GM18907 (cell line): ENCODE results near the gene ARHGEF1.
A peak's percentile ranks its signal among the peaks of the same experiment; 100 is the strongest.
"Not testable (repeated sequence)": the region's sequence is repeated elsewhere in the genome, so short reads cannot be mapped to it uniquely, and the experiment has no call there.

Experiments used
- ATAC-seq: cut with Tn5 transposase; IDR thresholded peaks from one replicate; pipeline ENCODE4 v1.9.1; 2021; ENCODE audit warnings: mild to moderate bottlenecking, moderate library complexity; ENCODE audit not compliant: unreplicated experiment

The ARHGEF1 gene

DNA sequence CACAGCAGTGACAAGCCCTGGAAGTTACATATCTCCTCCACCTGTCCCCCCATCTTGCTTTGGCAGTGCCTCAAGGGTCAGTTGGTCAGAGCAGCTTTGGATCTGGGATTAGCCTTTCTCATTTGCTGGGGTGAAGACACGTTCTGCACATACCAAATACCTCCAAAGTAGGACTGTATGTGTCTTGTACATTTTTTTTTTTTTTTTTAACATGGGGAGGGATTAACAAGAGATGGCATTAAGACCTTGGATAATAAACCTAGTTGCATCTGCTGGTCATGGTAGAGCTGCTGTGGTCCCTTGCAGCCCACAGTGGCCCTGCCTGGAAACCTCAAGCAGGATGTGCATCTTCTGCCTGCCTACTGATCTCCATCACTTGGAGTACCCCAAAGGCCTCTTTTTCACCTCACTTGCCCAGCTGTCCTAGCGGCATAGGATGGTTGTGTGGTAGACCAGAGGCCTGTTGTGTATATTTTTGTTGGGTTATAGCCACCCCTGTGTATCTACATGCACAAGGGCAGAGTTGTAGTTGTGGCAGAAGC lies 20.5 kb upstream of the ARHGEF1 start:
- no peak for ATAC-seq

GRCh38 chr19:41863209-41863931 lies 19.6 kb upstream of the ARHGEF1 start:
- ATAC-seq = no peak

GRCh38 chr19:41864374-41864773 lies 18.6 kb upstream of the ARHGEF1 start:
- no peak for ATAC-seq

DNA sequence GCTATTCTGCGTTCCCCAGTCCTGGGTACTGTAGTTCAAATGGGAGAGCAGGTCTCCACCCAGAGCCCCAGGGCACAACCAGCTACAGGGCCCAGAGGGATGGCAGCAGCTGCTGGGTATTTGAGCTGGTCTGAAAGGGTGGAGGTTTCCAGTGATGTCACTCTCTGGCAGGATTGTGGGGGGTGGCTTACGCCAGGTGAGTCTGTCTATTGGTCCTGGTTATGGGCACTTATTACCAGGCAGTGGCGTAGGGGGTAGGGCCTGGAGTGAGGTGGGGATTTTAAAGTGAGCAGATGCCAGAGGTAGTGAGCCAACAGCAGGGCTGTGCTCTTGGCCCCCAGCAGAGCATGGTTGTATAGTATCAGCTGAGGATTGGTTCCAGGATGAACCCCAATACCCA lies 16.7 kb upstream of the ARHGEF1 start:
- ATAC-seq = no peak

GRCh38 chr19:41868120-41868988 lies 14.6 kb upstream of the ARHGEF1 start:
- no peak for ATAC-seq

DNA sequence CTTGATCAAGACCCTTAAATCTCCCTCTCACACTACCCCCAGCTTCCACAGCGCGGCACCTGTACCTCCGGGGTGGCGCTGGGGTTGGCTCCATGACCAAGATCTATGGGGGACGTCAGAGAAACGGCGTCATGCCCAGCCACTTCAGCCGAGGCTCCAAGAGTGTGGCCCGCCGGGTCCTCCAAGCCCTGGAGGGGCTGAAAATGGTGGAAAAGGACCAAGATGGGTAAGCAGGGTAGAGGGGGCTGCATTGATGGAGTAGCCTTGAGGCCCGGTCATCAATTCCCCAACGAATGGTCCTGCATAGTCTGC lies 14.0 kb upstream of the ARHGEF1 start:
- no peak for ATAC-seq

DNA sequence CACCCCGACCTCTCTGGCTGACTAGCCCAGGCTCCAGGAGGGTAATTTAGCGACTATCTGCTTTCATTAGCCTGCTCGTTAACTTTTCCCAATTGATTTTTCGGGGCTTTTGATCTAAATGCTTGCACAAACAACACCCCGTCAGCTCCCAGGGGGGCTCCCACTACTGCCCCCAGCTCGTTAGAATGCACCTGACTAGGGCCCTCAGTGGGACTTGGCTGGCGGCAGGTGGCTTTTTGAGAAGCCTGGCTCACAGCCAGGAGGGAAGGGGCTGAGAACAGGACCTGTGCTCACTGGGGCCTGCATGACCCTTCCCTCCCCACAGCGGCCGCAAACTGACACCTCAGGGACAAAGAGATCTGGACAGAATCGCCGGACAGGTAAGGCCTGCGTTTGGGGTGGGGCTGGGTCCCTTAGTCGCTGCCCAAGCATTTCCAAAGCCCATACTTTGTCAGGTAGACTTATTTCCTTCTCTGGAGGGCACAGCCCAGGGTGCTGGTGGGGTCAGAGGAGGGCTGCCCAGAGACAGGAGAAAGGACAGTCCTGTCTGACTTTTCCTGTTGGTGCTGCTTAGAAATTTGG lies 13.5 kb upstream of the ARHGEF1 start:
- ATAC-seq = no peak

DNA sequence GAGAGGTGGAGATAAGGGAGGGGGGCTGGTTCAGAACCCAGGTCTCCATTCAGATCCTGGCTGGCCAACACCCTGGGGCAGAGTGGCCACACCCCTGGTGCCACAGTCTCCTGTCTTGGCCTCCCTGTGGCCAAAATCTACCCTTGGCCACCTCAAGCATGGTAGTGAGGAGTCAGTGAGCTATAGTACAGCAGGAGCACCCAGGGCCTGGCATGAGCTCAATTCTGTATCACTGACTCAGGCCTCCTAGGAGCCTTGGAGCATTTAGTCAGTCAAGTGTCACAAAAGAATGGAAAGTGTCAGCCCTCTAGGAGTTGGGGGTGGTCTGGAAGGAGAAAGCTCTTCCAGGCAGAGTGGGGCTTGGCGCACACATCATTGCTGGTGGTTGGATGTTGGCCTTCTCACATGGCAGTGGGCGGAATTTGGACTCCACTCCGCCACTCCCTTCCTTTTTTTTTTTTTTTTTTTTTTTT lies 12.5 kb upstream of the ARHGEF1 start:
- ATAC-seq = no peak

- ATAC-seq = peak; percentile 57
These were observed 11.2 kb upstream of the ARHGEF1 start for GRCh38 chr19:41871573-41872383.

DNA sequence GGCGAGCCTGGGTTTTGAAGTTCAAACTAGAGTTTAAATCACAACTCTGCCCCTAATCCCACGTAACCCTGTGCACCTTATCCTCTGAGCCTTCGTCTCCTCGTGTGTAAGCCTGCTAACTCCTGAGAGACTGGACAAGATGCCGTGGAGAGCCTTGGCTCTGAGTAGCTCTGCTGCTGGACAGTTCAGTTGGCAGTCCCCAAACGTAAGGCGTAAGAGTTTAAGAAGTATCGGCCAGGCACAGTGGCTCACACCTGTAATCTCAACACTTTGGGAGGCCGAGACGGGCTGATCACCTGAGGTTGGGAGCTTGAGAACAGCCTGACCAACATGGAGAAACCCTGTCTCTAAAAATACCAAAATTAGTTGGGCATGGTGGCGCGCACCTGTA lies 10.6 kb upstream of the ARHGEF1 start:
- no peak for ATAC-seq

DNA sequence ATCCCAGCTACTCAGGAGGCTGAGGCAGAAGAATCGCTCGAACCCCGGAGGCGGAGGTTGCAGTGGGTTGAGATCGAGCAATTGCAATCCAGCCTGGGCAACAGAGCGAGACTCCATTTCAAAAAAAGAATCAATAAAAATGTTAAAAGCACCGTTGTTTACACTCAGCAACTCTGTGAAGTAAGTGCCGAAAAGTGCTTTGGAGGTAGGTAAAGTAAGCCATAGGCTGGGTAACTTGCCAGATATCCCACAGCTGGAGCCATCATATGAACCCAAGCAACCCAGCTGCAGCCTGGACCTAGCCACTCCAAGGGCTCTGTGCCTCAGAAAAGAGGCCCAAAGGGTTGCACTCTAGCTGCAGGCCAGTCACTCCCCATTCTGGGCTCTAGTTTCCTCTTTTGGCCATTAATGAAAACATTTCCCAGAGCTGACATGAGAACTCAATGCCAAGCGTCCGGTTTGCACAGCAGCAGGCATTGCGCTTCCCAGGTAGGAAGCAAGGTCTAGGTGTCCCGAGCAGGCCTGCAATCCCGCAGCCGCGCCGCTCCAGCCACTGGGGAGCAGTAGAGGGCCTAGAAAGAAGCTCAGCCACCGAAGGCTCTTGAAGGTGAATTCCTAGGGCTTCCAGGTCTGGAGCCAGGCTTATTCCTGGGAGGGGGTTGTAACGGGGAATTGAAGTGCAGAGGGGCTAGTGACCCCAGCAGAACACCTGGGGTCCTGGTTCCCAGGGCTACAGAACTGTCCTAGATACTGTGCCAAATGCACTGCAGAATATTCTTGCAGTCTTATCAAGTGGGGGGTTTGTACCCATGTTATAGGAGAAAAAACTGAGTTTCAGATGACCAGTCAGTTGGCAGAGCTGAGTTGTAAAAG lies 10.0 kb upstream of the ARHGEF1 start:
- no peak for ATAC-seq

DNA sequence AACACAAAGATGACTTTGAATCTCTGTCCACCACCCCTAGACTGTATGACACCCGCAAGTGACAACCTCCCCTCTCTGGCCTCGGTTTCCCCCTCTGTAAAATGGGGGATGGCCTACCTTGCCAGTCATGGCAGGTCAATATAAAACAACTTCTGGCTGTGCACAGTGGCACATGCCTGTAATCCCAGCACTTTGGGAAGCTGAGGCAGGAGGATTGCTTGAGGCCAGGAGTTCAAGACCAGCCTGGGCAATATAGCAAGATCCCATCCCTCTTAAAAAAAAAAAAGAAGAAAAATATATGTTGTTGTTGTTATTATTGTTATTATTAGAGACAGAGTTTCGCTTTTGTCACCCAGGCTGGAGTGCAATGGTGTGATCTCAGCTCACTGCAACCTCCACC lies 7.0 kb upstream of the ARHGEF1 start:
- not testable (repeated sequence) for ATAC-seq

DNA sequence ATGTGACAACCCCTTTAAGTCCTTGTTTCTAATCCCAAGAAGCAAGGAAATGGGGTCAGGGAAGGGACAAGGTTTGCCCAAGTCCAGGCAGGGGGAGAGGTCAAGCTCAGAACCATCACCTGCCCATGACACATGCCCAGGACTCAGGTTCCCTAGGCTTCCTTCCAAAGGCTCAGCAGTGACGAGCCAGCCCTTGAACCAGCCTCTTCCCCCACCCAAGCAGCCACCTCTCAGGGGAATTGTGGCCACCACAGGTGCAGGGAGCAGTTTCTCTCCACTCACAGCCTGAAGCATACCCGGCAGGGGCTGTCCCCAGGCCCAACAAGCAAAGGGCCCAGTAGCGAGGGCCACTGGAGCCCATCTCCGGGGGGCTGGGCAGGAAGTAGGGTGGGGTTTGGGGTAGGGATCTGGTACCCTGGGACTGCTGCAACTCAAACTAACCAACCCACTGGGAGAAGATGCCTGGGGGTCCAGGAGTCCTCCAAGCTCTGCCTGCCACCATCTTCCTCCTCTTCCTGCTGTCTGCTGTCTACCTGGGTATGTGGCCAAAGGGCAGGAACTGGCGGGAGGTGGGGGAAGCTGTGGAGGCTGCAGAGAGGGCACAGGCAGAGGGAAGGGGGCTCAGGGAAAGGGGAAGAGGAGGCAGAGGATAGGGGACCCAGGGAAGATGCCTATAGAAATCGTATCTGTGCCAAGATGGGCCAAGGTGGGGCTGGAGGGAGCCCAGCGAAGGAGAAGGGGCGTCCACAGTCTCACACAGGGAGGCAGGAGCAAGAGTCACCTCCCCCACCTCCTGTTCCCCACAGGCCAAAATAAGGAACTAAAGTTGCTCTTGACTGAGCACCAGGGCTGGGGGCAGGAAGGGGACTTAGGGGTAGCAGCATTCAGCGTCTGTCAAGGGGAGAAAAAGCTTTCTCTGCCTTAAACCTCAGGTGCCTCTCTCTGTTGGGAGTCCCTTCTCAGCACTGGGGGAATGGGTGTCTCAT lies 5.8 kb upstream of the ARHGEF1 start, which contains the start of gene CD79A:
TSS of gene CD79A (plus strand) at position 433 of the 986 bp plus-strand sequence. CDS start at position 459, 26 bp downstream.
- peak; percentile 76 for ATAC-seq

- peak; percentile 18 for ATAC-seq
These were observed 4.8 kb upstream of the ARHGEF1 start for GRCh38 chr19:41877916-41878905.

DNA sequence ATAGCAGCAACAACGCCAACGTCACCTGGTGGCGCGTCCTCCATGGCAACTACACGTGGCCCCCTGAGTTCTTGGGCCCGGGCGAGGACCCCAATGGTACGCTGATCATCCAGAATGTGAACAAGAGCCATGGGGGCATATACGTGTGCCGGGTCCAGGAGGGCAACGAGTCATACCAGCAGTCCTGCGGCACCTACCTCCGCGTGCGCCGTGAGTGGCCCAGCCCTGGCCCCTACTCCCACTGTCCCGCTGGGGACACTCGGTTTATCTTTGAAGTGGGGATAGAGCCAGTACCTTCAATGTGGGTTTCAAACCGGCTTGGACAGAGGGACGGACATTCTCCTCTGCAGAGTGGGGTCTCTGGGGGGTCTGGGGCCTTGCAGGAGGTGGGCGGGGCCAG lies 3.9 kb upstream of the ARHGEF1 start:
- no peak for ATAC-seq

DNA sequence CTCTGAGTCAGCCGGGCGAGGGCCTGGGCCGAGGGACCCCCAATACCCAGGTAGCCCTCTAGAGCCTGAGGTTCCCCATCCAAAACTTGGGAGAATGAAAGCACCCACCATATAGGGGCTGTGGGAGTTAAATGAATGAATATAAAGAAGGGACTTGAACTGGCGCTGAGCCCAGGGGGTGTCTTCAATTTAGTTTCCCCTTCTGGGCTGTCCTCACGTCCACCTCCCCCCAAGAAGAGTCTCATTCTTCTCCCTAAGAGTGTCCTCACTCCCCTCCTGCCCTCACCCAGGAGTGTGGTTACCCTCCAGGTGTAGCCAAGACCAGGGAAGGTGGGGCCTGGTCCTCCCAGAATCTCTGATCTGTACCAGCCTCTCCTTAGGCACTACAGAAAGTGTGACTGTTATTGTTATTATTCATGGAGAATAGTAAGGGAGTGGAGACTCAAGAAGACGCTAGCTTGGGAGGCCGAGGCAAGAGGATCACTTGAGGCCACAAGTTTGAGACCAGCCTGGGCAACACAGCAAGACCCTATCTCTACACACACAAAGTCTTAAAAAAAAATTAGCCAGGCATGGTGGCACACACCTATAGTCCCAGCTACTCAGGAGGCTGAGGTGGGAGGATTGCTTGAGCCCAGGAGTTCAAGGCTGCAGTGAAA lies 3.2 kb upstream of the ARHGEF1 start:
- no peak for ATAC-seq

DNA sequence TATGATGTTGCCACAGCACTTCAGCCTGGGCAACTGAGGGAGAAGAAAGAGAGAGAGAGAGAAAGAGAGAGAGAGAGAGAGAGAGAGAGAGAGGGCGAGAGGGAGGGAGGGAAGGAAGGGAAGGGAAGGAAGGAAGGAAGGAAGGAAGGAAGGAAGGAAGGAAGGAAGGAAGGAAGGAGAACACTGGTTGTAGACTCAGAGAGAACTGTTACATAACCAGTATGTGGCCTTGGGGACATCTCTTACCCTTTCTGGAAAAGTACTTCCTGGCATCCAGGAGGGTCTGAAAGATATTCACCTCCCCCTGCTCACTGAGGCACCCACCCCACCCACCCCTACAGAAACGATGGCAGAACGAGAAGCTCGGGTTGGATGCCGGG lies 2.7 kb upstream of the ARHGEF1 start:
- no peak for ATAC-seq
